ENCODE results near the gene CDKN2AIP. TPM values are rescaled to one million over a fixed set of nuclear protein-coding genes. Genes with fewer than 3 reads are reported as not detected.
A peak's percentile ranks its signal among the peaks of the same experiment; 100 is the strongest.
"Not testable (repeated sequence)": the region's sequence is repeated elsewhere in the genome, so short reads cannot be mapped to it uniquely, and the experiment has no call there.

The CDKN2AIP gene
- total and polyA plus RNA-seq, 10 of the 15 experiments (the other 5 are each of a cell fraction or from before 2014, with no cell fraction given), result 6.0 to 22.7 (median 15.9) TPM

GRCh38 chr4:183458005-183458404, 13.6 kb downstream of the CDKN2AIP start (continued):
- TF ChIP-seq SMAD1 (IDR thresholded peaks at IDR 0.05; ENCODE audit: low read depth, partially characterized antibody) (no peak), EP300 (IDR thresholded peaks at IDR 0.05; ENCODE audit: borderline replicate concordance in 1 of 2, control insufficient read depth in 1 of 2, low read depth in 2 of 2, low read length in 2 of 2) (no peak), IKZF2 (IDR thresholded peaks at IDR 0.05) (no peak)

GRCh38 chr4:183463903-183464619, 19.6 kb downstream of the CDKN2AIP start:
- H3K4me3 ChIP-seq; H3K36me3 ChIP-seq (ENCODE audit: control insufficient read depth in 2 of 2, insufficient read depth in 2 of 2, low read length in 1 of 2); H3K27ac ChIP-seq (ENCODE audit: control insufficient read depth, insufficient read depth); intact Hi-C loops (cut with micrococcal nuclease; ENCODE audit: unreplicated experiment); DNase-seq (ENCODE audit: low read depth, low spot score); H3K79me2 ChIP-seq (ENCODE audit: control insufficient read depth, insufficient read depth, low read length); H3K4me2 ChIP-seq (ENCODE audit: control insufficient read depth, insufficient read depth); H3K27me3 ChIP-seq (replicated peaks in 1 of 2; ENCODE audit: control insufficient read depth in 2 of 2, insufficient read depth in 2 of 2, low read length in 1 of 2); ATAC-seq; H2AFZ ChIP-seq (ENCODE audit: control insufficient read depth, low read depth, low read length); FAIRE-seq; H4K20me1 ChIP-seq (ENCODE audit: control insufficient read depth, insufficient read depth); POLR2A ChIA-PET; in situ Hi-C loops (cut with MboI); H3K4me1 ChIP-seq (ENCODE audit: control insufficient read depth, insufficient read depth, low read length); H3K9ac ChIP-seq (ENCODE audit: control insufficient read depth, insufficient read depth, low read length); BruUV-seq (replicated peaks); H3K9me3 ChIP-seq (replicated peaks; ENCODE audit: control insufficient read depth, insufficient read depth, low read length); RAD21 ChIA-PET (ENCODE audit: unreplicated experiment): not testable (repeated sequence)
- 0 out of 2 replicates have a peak, but pooled peaks have one; percentile 59 for TF ChIP-seq NFYB (IDR thresholded peaks at IDR 0.05; ENCODE audit: insufficient read depth, low read depth, low read length)
- ChIA-PET CTCF (interaction anchor here (0.9 kb wide), 2 partner anchors 43 to 57 kb away, joined by 3 read pairs; no protein-coding TSS in a partner anchor), SMC1A (ENCODE audit: uncharacterized antibody, unreplicated experiment) (interaction anchor here (1.1 to 1.9 kb wide), 2 partner anchors 15 to 18 kb away, joined by 3 to 4 read pairs; no protein-coding TSS in a partner anchor)
- 73% methylated on average over 11 of the region's 11 CpGs for WGBS (ENCODE audit: insufficient coverage, insufficient replicate concordance, low lambda C conversion rate, missing lambda C conversion rate)

- H3K79me2 ChIP-seq (ENCODE audit: control insufficient read depth, insufficient read depth, low read length); POLR2A ChIA-PET; H2AFZ ChIP-seq (ENCODE audit: control insufficient read depth, low read depth, low read length); H3K4me3 ChIP-seq; SMC1A ChIA-PET (ENCODE audit: uncharacterized antibody, unreplicated experiment); BruUV-seq (replicated peaks); H3K4me2 ChIP-seq (ENCODE audit: control insufficient read depth, insufficient read depth); H3K9ac ChIP-seq (ENCODE audit: control insufficient read depth, insufficient read depth, low read length); FAIRE-seq; ATAC-seq; H3K36me3 ChIP-seq (ENCODE audit: control insufficient read depth in 2 of 2, insufficient read depth in 2 of 2, low read length in 1 of 2); DNase-seq (ENCODE audit: low read depth, low spot score); H3K4me1 ChIP-seq (ENCODE audit: control insufficient read depth, insufficient read depth, low read length); RAD21 ChIA-PET (ENCODE audit: unreplicated experiment); H3K27me3 ChIP-seq (replicated peaks in 1 of 2; ENCODE audit: control insufficient read depth in 2 of 2, insufficient read depth in 2 of 2, low read length in 1 of 2); H4K20me1 ChIP-seq (ENCODE audit: control insufficient read depth, insufficient read depth); H3K9me3 ChIP-seq (replicated peaks; ENCODE audit: control insufficient read depth, insufficient read depth, low read length); intact Hi-C loops (cut with micrococcal nuclease; ENCODE audit: unreplicated experiment); H3K27ac ChIP-seq (ENCODE audit: control insufficient read depth, insufficient read depth): not testable (repeated sequence)
- WGBS (ENCODE audit: insufficient coverage, insufficient replicate concordance, low lambda C conversion rate, missing lambda C conversion rate), result 29% methylated on average over 5 of the region's 5 CpGs
- in situ Hi-C loops (cut with MboI), result loop anchor here (5.0 kb wide), 1 partner anchor 1311 kb away; no protein-coding TSS in a partner anchor
- CTCF ChIA-PET, result interaction anchor here (0.7 kb wide), 1 partner anchor 39 kb away, joined by 3 read pairs; no protein-coding TSS in a partner anchor
Observed at GRCh38 chr4:183465879-183466278, 21.4 kb downstream of the CDKN2AIP start.

Data from GM12878 (cell line).